ENCODE measurements around the gene PPP1R7.
A peak's percentile ranks its signal among the peaks of the same experiment; 100 is the strongest.

Gene PPP1R7

GRCh38 chr2:241148891-241149674, 1.2 kb upstream of the PPP1R7 start, which contains the start of gene PASK:
Gene PASK (minus strand): TSS chr2:241149472. CDS start chr2:241143032, 6,440 bp downstream.
- Mint-ChIP-seq H3K27ac (peak within 1 kb of the TSS; percentile 33 to 86 (median 81)), H3K27me3 (ENCODE audit: low read depth) (no peaks in the 10 kb centered on the region), H3K4me3 (peak within 1 kb of the TSS; percentile 95 to 97 (median 97)), H3K9me3 (no peaks in the 10 kb centered on the region), H3K36me3 (ENCODE audit: low read depth) (peaks cover 6% of the 10 kb centered on the region), H3K4me1 (peaks cover 25% of the 10 kb centered on the region)
- TF ChIP-seq CTCF (IDR thresholded peaks at IDR 0.05; ENCODE audit: unreplicated experiment in 3 of 3), result no peak

DNA sequence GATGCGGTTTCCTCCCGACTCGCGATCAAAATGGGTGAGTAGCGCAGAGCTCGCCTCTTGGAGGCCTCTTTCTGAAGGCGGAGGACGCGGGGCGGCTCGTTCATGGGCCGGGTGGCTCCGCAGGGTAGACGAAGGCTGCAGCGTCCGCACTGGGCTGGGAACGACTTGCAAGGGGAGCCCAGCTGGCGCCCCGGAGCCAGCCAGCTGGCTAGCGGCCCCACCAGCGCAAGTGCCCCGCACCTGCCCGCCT, 667 bp upstream of the PPP1R7 start:
- no peaks in the 10 kb centered on the region for H3K27me3 Mint-ChIP-seq (ENCODE audit: low read depth)
- H3K9me3 Mint-ChIP-seq, result no peaks in the 10 kb centered on the region
- H3K4me3 Mint-ChIP-seq, result peak overlapping the region; percentile 94 to 97 (median 95)
- TF ChIP-seq CTCF (IDR thresholded peaks at IDR 0.05; ENCODE audit: unreplicated experiment in 3 of 3), result no peak
- H3K4me1 Mint-ChIP-seq, result peaks cover 25% of the 10 kb centered on the region
- H3K27ac Mint-ChIP-seq, result peak overlapping the region in 2 of 3 experiments; percentile 45 to 81
- peaks cover 6% of the 10 kb centered on the region for H3K36me3 Mint-ChIP-seq (ENCODE audit: low read depth)

DNA sequence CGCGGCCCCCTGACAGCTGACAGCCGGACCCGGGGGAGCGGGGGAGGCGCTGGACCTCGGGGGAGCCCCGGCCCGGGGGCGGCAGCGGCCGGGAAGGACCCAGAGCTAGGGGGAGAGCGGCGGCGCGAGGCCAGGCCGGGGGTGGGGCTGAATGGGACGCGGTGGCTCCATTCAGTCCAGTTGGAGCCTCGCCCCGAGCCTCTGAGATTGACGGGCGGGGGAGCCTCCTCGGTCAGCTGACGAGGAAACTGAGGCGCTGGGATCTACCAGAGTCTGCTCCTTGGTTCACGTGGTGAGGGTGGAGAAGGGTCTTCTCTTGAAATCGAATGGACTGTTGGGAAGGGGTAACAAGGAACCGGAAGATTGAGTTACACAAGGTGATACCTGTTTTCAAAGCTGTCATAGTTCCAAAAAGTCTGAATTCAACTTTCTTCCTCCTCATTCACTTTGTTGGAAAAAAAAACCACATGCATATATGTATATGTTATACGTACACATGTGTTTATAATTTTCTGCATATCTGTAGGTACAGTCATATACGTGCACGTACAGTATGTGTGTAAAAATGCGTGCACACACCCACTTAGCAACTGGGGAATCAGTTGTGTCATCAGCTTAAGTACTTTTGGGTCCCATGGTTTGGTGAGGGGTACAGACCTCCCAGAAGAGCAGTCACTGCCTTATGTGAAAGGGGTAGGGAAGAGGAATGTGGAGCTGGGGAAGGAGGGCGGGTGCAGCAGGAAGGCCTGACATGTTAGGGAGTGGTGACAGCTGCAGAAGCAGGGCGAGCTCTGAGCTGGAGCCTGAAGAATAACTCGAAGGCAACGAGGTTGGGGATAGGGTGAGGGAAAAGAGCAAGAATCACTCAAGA, 628 bp downstream of the PPP1R7 start:
- Mint-ChIP-seq H3K36me3 (ENCODE audit: low read depth) (peaks cover 6% of the 10 kb centered on the region), H3K27ac (peak overlapping the region; percentile 33 to 89 (median 86)), H3K27me3 (ENCODE audit: low read depth) (no peaks in the 10 kb centered on the region), H3K4me1 (peaks cover 25% of the 10 kb centered on the region), H3K4me3 (peak overlapping the region; percentile 94 to 97 (median 95)), H3K9me3 (no peaks in the 10 kb centered on the region)
- TF ChIP-seq CTCF (IDR thresholded peaks at IDR 0.05; ENCODE audit: unreplicated experiment in 3 of 3), result no peak

- no peaks in the 10 kb centered on the region for H3K27me3 Mint-ChIP-seq (ENCODE audit: low read depth)
- peaks cover 25% of the 10 kb centered on the region for H3K4me1 Mint-ChIP-seq
- no peak for TF ChIP-seq CTCF (IDR thresholded peaks at IDR 0.05; ENCODE audit: unreplicated experiment in 3 of 3)
- peak overlapping the region in 2 of 3 experiments; percentile 33 to 86 for H3K27ac Mint-ChIP-seq
- peak overlapping the region; percentile 94 to 97 (median 95) for H3K4me3 Mint-ChIP-seq
- H3K9me3 Mint-ChIP-seq, result no peaks in the 10 kb centered on the region
- H3K36me3 Mint-ChIP-seq (ENCODE audit: low read depth), result peaks cover 6% of the 10 kb centered on the region
These were observed 1.8 kb downstream of the PPP1R7 start for GRCh38 chr2:241151934-241152660.

GRCh38 chr2:241153616-241154015, 3.3 kb downstream of the PPP1R7 start:
- no peak for TF ChIP-seq CTCF (IDR thresholded peaks at IDR 0.05; ENCODE audit: unreplicated experiment in 3 of 3)

More at GRCh38 chr2:241153616-241154015, 3.3 kb downstream of the PPP1R7 start:
- no peaks in the 10 kb centered on the region for H3K9me3 Mint-ChIP-seq
- H3K27ac Mint-ChIP-seq, result peak overlapping the region in 1 of 3 experiments; percentile 13
- H3K4me3 Mint-ChIP-seq, result no peak overlapping the region
- peaks cover 18% of the 10 kb centered on the region for H3K4me1 Mint-ChIP-seq
- peaks cover 11% of the 10 kb centered on the region for H3K36me3 Mint-ChIP-seq (ENCODE audit: low read depth)
- H3K27me3 Mint-ChIP-seq (ENCODE audit: low read depth), result no peaks in the 10 kb centered on the region

Data from nephron (organoid).